Measurements from ENCODE around the gene CRISP2. TPM values are rescaled to one million over a fixed set of nuclear protein-coding genes. Genes with fewer than 3 reads are reported as not detected.

CRISP2 gene
- total and polyA plus RNA-seq, 2 of the 8 experiments (the other 6 are each of a cell fraction or from before 2014, with no cell fraction given) = 0.06 TPM; not detected in 1

DNA sequence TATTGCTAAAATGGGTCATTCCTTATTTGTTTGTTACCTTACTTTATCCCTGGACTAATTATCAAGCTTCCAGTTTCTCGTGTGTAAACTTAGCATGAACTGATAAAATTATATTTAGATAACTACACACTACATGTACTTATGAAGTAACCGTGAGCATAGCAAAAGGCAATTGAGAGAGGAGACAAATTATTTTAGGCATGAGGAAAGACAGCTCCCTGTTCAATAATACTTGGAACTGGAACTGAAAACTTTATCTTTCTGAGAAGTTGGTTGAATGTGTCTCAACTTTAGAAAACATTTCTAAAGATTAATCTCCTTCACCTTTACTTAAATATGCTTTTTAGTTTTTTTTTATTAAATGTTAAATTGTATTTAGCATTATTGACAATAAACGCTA lies 19.4 kb upstream of the CRISP2 start:
- Histone ChIP-seq H3K36me3 (ENCODE audit: control insufficient read depth in 2 of 4, insufficient read depth in 4 of 4, low read length in 3 of 4) (no peaks in the 10 kb centered on the region), H3K18ac (ENCODE audit: extremely low read depth, low read length) (no peak overlapping the region), H4K20me1 (replicated peaks in 1 of 2; ENCODE audit: control insufficient read depth in 1 of 2, insufficient read depth in 2 of 2, low read length in 2 of 2) (no peaks in the 10 kb centered on the region), H3K4me1 (replicated peaks in 1 of 4; ENCODE audit: control insufficient read depth in 3 of 4, insufficient read depth in 4 of 4, low read length in 3 of 4) (no peaks in the 10 kb centered on the region), H4K8ac (ENCODE audit: extremely low read depth, insufficient read depth, low read length) (no peak overlapping the region), H4K5ac (ENCODE audit: insufficient read length, low read depth, low read length) (no peak overlapping the region), H2AFZ (ENCODE audit: low read length) (no peak overlapping the region), H2BK20ac (ENCODE audit: low read length) (no peak overlapping the region), H2BK15ac (ENCODE audit: low read length) (no peak overlapping the region), H3K27me3 (replicated peaks in 1 of 4; ENCODE audit: control insufficient read depth in 3 of 4, extremely low read depth in 1 of 4, insufficient read depth in 3 of 4, low read length in 3 of 4) (peaks cover 0 to 1% (median 0%) of the 10 kb centered on the region in 4 experiments; a peak in 1 of 7 replicates), H3K79me1 (ENCODE audit: low read depth, low read length) (no peaks in the 10 kb centered on the region), H3K4me3 (ENCODE audit: extremely low read depth in 1 of 4, insufficient read depth in 2 of 4, low read depth in 3 of 4, low read length in 4 of 4) (no peak overlapping the region), H3K23me2 (ENCODE audit: low read depth, low read length) (no peaks in the 10 kb centered on the region; the same call in 1 of the 2 replicates), H2BK5ac (ENCODE audit: low read depth, low read length) (no peak overlapping the region), H4K91ac (replicated peaks; ENCODE audit: insufficient read length, low read length) (no peak overlapping the region), H3K14ac (ENCODE audit: insufficient read length) (no peak overlapping the region), H2BK120ac (replicated peaks; ENCODE audit: low read depth, low read length) (no peak overlapping the region), H3K79me2 (ENCODE audit: control insufficient read depth in 1 of 2, insufficient read depth in 2 of 2, low read length in 2 of 2) (no peaks in the 10 kb centered on the region), H3K4me2 (ENCODE audit: insufficient read depth in 1 of 2, low read depth in 2 of 2, low read length in 2 of 2) (no peak overlapping the region), H3K4ac (replicated peaks; ENCODE audit: insufficient read length, low read depth, low read length) (no peak overlapping the region), H3K23ac (ENCODE audit: insufficient read length) (no peak overlapping the region), H2AK5ac (ENCODE audit: low read depth, low read length) (no peak overlapping the region), H3K9ac (replicated peaks in 1 of 4; ENCODE audit: extremely low read depth in 1 of 4, low read depth in 3 of 4, low read length in 3 of 4) (no peak overlapping the region), H2BK12ac (ENCODE audit: low read depth, low read length) (no peak overlapping the region), H3K27ac (ENCODE audit: low read depth, low read length) (no peak overlapping the region), H3K9me3 (ENCODE audit: insufficient read depth in 2 of 2, low read depth in 1 of 2, low read length in 1 of 2) (no peaks in the 10 kb centered on the region), H3K56ac (replicated peaks; ENCODE audit: insufficient read length, low read depth, low read length) (no peak overlapping the region)
- POLR2A ChIA-PET (ENCODE audit: partially characterized antibody) = no interaction called here
- TF ChIP-seq SIRT6 (IDR thresholded peaks at IDR 0.05; ENCODE audit: low read length) = no peak
- no peak for TF ChIP-seq EGR1 (IDR thresholded peaks at IDR 0.05; ENCODE audit: borderline replicate concordance, low read depth, low read length)
- TF ChIP-seq RFX5 (IDR thresholded peaks at IDR 0.05; ENCODE audit: borderline replicate concordance, low read depth, low read length) = no peak
- no peak for TF ChIP-seq TAF1 (IDR thresholded peaks at IDR 0.05; ENCODE audit: low read depth, low read length)
- no peak for TF ChIP-seq SP4 (IDR thresholded peaks at IDR 0.05; ENCODE audit: low read length)
- TF ChIP-seq POLR2AphosphoS5 (IDR thresholded peaks at IDR 0.05; ENCODE audit: low read depth, low read length) = no peak
- no peak for TF ChIP-seq POU5F1 (IDR thresholded peaks at IDR 0.05; ENCODE audit: low read depth, low read length)
- TF ChIP-seq SP1 (IDR thresholded peaks at IDR 0.05; ENCODE audit: low read depth, low read length) = no peak
- TF ChIP-seq SUZ12 (IDR thresholded peaks at IDR 0.05; ENCODE audit: low read length) = no peak
- WGBS, 2 experiments (ENCODE audit: extremely low coverage in 1 of 2, insufficient coverage in 1 of 2, insufficient read length in 1 of 2, insufficient replicate concordance in 2 of 2, low coverage in 1 of 2, low lambda C conversion rate in 2 of 2, missing lambda C conversion rate in 1 of 2) = 89% methylated on average over 3 of the region's 3 CpGs; no CpG with 5 or more reads in 1 of the 2 experiments
- DNase-seq (ENCODE audit: low read depth in 1 of 2, low spot score in 2 of 2) (no peak), FAIRE-seq (no peak)
- CTCF ChIA-PET (ENCODE audit: partially characterized antibody) = no interaction called here

Measured in H1 (cell line).